HG03196 (cell line): ENCODE results near the gene MAMLD1.

Source experiments
- ATAC-seq: cut with Tn5 transposase; IDR thresholded peaks from one replicate; pipeline ENCODE4 v1.9.1; 2021; ENCODE audit not compliant: unreplicated experiment

The MAMLD1 gene

GRCh38 chrX:150377005-150377404 lies 13.9 kb downstream of the MAMLD1 start:
- ATAC-seq: no peak

- ATAC-seq: no peak
These were observed 41.9 kb downstream of the MAMLD1 start for GRCh38 chrX:150405006-150405405.

- no peak for ATAC-seq
These were observed 42.5 kb downstream of the MAMLD1 start for GRCh38 chrX:150405576-150405975.

GRCh38 chrX:150406596-150406995 lies 43.5 kb downstream of the MAMLD1 start:
- no peak for ATAC-seq

GRCh38 chrX:150408007-150408406 lies 44.9 kb downstream of the MAMLD1 start:
- ATAC-seq: no peak

- no peak for ATAC-seq
These were observed 45.4 kb downstream of the MAMLD1 start for GRCh38 chrX:150408561-150408960.

- no peak for ATAC-seq
These were observed 46.4 kb downstream of the MAMLD1 start for GRCh38 chrX:150409486-150409885.

- ATAC-seq: no peak
These were observed 46.8 kb downstream of the MAMLD1 start for GRCh38 chrX:150409964-150410363.

- ATAC-seq: no peak
These were observed 47.4 kb downstream of the MAMLD1 start for GRCh38 chrX:150410513-150410912.

GRCh38 chrX:150411656-150412055 lies 48.5 kb downstream of the MAMLD1 start:
- no peak for ATAC-seq

GRCh38 chrX:150414228-150414627 lies 51.1 kb downstream of the MAMLD1 start:
- ATAC-seq: no peak

GRCh38 chrX:150416469-150416868 lies 53.4 kb downstream of the MAMLD1 start:
- ATAC-seq: no peak

GRCh38 chrX:150421816-150422215 lies 58.7 kb downstream of the MAMLD1 start:
- ATAC-seq: no peak

GRCh38 chrX:150429594-150429993 lies 66.5 kb downstream of the MAMLD1 start:
- no peak for ATAC-seq

- no peak for ATAC-seq
These were observed 73.1 kb downstream of the MAMLD1 start for GRCh38 chrX:150436195-150436594.

- ATAC-seq: no peak
These were observed 75.0 kb downstream of the MAMLD1 start for GRCh38 chrX:150438165-150438564.

- ATAC-seq: no peak
These were observed 83.0 kb downstream of the MAMLD1 start for GRCh38 chrX:150446151-150446550.

- no peak for ATAC-seq
These were observed 83.9 kb downstream of the MAMLD1 start for GRCh38 chrX:150446995-150447394.

- no peak for ATAC-seq
These were observed 86.2 kb downstream of the MAMLD1 start for GRCh38 chrX:150449313-150449712.

- no peak for ATAC-seq
These were observed 87.5 kb downstream of the MAMLD1 start for GRCh38 chrX:150450519-150451177.

- ATAC-seq: no peak
These were observed 88.8 kb downstream of the MAMLD1 start for GRCh38 chrX:150451953-150452352.

GRCh38 chrX:150454083-150454482 lies 91.0 kb downstream of the MAMLD1 start:
- no peak for ATAC-seq

- no peak for ATAC-seq
These were observed 91.5 kb downstream of the MAMLD1 start for GRCh38 chrX:150454508-150455214.
